Measurements from ENCODE around the gene IFNLR1.

The IFNLR1 gene

GRCh38 chr1:24147194-24147593 lies 39.9 kb downstream of the IFNLR1 start:
- DNase-seq (ENCODE audit: low spot score) = no peak

DNA sequence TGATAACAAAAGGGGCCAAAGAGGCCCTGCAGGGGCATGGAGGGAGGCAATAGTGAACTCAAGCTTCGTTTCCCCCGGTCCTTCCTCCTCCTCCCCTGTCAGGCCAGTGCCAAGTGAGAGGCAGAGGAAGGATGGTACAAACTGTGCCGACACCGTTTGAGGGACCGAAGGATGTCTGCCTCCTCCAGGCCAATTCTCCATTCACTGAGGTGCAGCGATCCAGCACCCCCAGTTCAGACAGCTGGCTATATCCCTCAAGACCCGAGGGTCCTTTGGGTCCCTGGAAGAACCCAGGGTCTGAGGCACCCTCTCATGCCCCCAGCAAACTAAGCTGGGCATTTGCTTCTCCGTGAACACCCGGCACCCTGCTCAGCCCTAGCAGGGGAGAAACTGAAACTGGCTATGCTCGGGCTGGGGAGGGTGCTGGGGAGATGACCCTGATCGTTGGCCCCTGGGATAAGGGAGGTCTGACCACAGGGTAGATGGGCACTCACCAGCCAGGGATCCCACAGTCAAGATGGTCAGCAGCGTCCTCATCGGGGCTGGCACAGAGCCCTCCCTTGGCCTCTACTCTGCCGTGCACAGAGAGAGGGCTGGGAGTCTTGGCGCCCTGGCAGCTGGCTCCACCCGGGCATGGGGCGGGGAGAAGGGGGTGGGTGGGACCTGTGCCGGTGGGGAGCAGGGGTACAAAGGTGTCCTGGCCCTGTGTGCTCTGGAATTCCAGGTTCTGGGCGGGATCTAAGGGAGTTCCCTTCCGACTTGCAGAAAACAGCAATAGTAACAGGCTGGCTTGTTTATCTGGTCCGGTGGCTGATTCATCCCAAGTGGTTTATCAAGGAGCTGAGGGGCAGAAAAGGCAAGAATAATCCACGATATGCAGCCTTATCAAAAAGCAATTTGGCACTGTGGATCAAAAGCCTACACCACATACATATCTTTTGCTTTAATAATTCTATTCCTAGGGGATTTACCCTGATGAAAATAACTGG lies 44.2 kb downstream of the IFNLR1 start, which contains the start of gene IL22RA1:
IL22RA1 (minus strand) TSS at position 595 of the 989 bp plus-strand sequence; CDS start at position 537, 58 bp downstream.
- no peak for DNase-seq (ENCODE audit: low spot score)

DNA sequence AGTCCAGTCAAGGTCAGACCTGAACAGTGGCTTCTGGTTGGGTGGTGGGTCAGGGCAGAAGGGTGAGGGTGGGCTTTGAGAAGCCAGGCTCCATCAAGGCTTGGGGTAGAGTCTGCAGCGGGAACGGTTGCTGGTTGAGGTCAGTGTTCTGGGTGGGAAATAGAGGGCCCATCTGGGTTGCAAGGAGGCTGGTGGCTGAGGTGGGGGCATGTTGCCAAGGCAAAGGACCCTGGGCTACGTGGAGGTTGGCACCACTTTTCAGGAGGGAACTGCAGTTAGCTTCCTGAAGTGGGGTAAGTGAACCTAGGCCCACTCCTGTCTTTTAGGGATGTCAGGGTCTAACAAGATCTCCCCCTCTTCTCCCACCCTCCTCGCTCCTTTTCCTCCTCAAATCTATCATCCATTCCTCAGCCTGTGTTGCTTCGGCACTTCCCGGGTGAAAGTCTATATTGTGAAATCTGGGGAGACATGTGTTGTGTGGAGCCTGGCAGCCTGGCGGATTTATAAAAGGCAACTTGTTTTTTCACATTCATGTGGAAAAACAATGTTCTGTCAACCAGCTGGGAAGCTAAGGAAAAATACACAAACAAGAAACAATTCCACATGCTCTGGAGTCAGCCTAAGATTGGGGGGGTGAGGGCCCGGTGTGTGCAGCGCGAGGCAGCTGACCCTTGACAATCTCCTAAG lies 45.6 kb downstream of the IFNLR1 start:
- DNase-seq (ENCODE audit: low spot score) = no peak

- DNase-seq (ENCODE audit: low spot score) = no peak
Observed at GRCh38 chr1:24140741-24141181, 46.3 kb downstream of the IFNLR1 start.

DNA sequence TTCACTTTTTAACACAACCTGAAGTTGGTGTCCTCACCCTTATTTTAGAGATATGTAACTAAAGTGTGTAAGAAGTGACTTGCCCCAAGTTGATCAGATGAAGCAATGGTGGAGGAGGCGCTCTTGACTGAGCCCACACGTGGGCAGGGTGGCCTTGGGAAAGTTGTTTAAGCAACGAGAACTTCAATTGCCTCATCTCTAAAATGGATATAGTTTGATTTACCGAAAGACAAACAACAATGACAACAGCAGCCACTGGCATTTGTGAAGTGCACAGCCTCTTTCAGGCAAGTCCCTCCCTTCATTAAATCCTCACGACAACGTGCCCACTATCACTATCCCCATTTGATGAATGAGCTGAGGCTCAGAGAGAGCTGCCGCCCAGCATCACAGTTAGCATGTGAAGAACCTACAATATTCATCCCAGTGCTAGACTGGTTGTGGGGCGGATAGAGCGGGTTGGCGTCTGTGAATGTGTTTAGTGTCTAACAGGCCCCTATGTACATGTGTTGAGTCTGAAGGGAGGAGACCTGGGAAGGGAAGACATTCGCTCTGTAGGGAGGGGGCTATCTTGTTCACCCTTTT lies 47.2 kb downstream of the IFNLR1 start:
- DNase-seq (ENCODE audit: low spot score) = no peak

DNA sequence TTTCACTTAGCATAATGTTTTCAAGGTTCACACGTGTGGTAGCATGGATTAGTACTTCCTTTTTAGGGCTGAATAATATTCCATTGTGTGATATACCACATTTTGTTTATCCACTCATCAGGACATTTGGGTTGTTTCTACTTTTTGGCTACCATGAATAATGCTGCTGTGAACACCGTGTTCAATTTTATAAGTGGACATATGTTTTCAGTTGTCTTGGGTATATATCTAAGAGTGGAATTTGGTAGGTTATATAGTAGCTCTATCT lies 47.9 kb downstream of the IFNLR1 start:
- no peak for DNase-seq (ENCODE audit: low spot score)

DNA sequence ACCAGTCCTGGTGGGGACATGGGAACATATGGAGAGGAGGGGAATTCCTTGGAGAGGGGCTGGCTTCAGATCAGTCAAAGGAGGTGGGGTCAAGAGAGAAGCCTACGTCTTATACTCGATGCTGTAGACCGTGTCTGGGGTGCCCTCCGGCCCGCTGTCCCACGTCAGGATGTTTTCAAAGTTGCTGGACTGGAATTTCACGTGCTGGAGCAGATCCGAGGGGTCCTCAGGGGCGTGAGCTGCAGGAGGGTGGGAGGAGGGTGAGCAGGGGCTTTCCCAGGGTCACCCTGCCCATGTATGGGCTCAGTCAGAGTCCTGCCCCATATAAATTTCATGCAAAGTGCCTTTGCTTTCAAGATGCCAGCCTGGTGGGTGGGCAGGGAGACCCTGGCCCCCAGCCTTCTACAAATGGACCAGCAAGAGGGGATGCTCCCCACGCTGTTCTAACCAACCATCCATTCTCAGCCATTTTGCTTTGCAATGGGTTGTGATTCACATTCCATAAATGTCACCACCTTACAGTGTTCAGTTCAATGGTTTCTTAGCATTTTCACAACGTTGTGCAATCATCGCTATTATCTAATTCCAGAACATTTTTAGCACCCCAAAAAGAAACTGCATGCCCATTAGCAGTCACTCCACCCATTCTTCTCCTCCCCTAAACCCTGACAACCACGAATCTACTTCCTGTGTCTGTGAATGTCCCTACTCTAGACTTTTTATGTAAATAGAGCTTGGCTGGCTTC lies 48.4 kb downstream of the IFNLR1 start:
- no peak for DNase-seq (ENCODE audit: low spot score)

GRCh38 chr1:24136956-24137539 lies 50.0 kb downstream of the IFNLR1 start:
- DNase-seq (ENCODE audit: low spot score) = no peak

DNA sequence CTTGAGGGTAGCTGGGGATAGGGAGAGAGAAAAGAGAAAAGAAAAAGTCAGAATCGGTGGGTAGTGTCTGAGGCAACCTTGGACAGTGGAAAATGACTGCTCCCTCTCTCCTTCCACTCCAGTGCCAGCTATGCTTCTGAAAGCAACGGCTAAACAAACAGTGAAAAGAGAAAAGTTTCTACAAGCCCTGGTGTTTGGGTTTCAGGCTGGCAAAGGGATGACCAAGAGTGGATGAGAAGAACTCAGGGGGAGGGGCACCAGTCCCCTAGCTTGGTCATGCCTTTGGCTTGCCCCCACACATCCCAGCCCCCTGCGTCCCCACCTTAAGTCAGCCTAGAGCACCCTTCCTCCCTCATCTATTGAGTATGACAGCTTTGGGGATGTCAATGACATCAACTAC lies 52.7 kb downstream of the IFNLR1 start:
- DNase-seq (ENCODE audit: low spot score) = no peak

GRCh38 chr1:24133819-24134218 lies 53.3 kb downstream of the IFNLR1 start:
- no peak for DNase-seq (ENCODE audit: low spot score)

GRCh38 chr1:24130385-24130784 lies 56.7 kb downstream of the IFNLR1 start:
- DNase-seq (ENCODE audit: low spot score) = no peak

DNA sequence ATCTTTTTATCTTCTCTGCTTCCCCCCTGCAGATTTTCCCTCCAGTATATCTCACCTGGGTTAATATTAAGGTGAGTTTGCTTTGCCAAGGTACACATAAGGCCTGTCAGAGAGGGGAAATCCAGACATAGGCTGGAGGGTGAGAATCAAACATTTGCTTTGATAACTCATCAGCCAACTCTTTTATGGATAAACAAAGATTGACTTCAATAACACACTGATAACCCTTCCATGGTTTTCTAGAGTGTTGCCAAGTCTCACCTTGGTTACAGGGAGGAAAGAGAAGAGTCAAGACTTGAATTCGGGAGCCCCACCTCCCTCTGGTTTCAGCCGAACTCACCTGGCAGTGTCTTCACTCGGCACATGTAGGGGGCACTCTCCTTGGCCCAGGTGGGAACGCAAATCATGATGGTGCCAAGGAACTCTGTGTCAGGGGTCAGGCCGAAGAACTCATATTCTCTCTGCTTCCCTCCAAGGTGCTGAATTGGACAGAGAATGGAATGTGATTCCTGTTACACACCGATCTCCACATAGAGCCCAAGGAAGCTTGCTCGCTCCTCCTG lies 59.2 kb downstream of the IFNLR1 start:
- no peak for DNase-seq (ENCODE audit: low spot score)

GRCh38 chr1:24127134-24127800 lies 59.8 kb downstream of the IFNLR1 start:
- no peak for DNase-seq (ENCODE audit: low spot score)

GRCh38 chr1:24126672-24127023 lies 60.4 kb downstream of the IFNLR1 start:
- no peak for DNase-seq (ENCODE audit: low spot score)

DNA sequence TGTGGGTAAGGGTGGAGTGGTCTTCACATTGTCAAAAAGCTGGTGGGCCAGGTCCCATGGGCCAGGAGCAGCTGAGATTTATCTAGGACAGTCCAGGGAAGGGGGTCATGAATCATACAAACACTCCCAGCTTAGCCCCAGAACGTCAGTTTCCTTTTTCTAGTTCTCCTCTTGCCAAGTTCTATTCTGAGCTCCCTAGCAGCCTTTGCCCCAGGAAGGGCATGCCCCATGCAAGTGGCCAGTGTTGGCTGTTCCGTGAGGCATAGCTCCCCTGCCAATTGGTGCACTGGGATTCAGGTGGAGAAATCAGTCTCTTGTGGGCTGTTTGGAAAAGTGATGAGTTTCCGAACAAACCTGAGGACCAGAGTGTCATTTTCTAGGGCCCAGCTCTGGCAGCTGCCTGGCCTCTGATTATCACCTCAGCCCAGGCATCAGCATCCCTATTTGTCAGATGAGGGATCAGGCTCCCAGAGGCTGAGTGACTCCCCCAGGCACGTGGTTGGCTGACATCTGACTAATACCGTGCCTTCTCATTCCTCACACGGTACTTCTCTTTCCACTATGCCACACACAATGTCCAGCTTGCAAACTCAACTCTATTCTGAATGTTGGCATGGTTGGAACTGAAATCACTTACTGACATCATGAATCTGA lies 60.9 kb downstream of the IFNLR1 start:
- no peak for DNase-seq (ENCODE audit: low spot score)

- no peak for DNase-seq (ENCODE audit: low spot score)
Observed at GRCh38 chr1:24125456-24125855, 61.6 kb downstream of the IFNLR1 start.

DNA sequence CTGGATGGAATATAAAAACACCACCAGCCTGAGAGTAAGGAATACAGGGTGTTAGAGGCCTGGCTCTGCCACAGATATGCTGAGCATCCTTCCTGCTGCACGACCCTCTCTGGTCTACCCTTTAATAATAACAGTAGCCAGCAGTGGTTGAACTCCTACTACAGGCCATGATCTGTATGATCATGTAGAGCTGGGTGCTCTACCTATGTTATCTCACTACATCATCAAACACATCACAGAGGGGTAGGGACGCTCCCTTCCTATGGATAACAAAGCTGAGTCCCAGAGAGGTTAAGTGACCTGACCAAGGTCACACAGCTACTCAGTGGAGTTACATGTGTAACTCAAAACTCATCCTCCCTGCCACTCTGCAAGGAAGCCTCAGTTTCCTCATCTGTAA lies 62.1 kb downstream of the IFNLR1 start:
- no peak for DNase-seq (ENCODE audit: low spot score)

DNA sequence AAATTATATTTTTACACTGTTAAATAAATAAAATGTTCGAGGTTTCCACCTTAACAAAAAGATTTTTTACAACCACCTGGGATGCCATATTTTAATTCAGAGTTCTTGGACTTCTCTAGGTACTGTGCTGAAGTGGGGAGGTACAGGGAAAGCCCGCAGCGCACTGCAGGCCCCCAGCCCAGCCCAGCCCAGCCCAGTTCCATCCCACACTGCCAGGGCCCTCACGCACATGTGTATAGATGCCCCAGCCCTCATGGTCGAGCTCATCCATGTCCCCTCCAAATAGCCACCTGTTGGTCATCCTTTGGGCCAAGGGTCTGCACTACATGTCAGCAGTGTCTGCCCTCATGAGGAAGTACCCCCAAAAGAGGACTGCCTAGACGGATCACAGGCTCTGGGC lies 63.5 kb downstream of the IFNLR1 start:
- DNase-seq (ENCODE audit: low spot score) = no peak

GRCh38 chr1:24122776-24123175 lies 64.3 kb downstream of the IFNLR1 start:
- DNase-seq (ENCODE audit: low spot score) = no peak

- DNase-seq (ENCODE audit: low spot score) = no peak
Observed at GRCh38 chr1:24121406-24121805, 65.7 kb downstream of the IFNLR1 start.

DNA sequence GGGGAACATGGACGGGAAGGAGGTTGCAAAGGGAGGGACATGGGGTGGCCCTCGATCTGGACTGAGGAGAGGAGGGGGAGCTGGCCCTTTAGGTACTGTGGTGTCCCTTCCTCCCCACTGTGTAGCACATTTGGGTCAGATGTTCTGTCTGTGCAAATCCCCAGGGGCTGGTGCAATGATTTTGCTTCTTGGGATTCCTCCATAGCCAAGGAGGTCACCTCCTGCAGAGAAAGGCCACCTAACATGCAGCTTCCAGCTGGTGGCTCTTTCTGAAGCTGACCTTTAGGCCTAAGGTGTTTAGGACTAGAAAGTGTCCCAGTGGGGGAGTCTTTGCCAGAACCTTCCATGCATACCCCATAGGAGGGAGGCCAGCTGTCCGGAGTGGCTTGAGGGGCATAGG lies 66.1 kb downstream of the IFNLR1 start:
- no peak for DNase-seq (ENCODE audit: low spot score)

All from kidney capillary endothelial cell (primary cell).